SK-N-SH (cell line): ENCODE measurements around the gene DVL1. TPM values are rescaled to one million over a fixed set of nuclear protein-coding genes. Genes with fewer than 3 reads are reported as not detected.

Source experiments
- CTCF ChIA-PET: fragments of 300-600, 350-600 bp; formaldehyde crosslinking; extraction: SDS; loops from one replicate; lab custom pipeline; 2021; lab: Yijun Ruan, JAX
- POLR2A ChIA-PET: fragments of 350-600 bp; sonication (Branson Sonifier 250); formaldehyde crosslinking; extraction: SDS; loops from one replicate; lab custom pipeline; 2020; ENCODE audit warnings: antibody characterized with exemption, inconsistent platforms; lab: Yijun Ruan, JAX
- DNase-seq: peaks from one replicate; pipeline ENCODE4 v3.0.0; 2012
- H2AFZ ChIP-seq: fragments of 200-600 bp; sonication (generic); 2 replicates; pipeline ENCODE4 v1.8.1; 2016; ENCODE audit warnings: antibody characterized with exemption, mild to moderate bottlenecking, low read depth
- H3F3A ChIP-seq: fragments of 200-600 bp; sonication (generic); replicated peaks from 2 replicates; pipeline ENCODE3; 2016; ENCODE audit warnings: antibody characterized with exemption, mild to moderate bottlenecking; ENCODE audit not compliant: insufficient read depth
- H3K27ac ChIP-seq, 2 experiments: fragments of 200-500 bp in 1 of 2; fragments of 200-600 bp in 1 of 2; sonication (Bioruptor generic) in 1 of 2; sonication (generic), shearing (Covaris generic) in 1 of 2; 2 replicates each; pipeline versions ENCODE4 v1.5.1 to v1.6.1; 2014 to 2016; ENCODE audit warnings: low read depth in 2 of 2, inconsistent platforms in 1 of 2, low read length in 1 of 2, mild to moderate bottlenecking in 1 of 2, mixed read lengths in 1 of 2
- H3K27me3 ChIP-seq: fragments of 200-600 bp; sonication (generic), shearing (Covaris generic); 2 replicates; pipeline ENCODE4 v1.6.1; 2016; ENCODE audit warnings: mixed run types; ENCODE audit not compliant: insufficient read depth
- H3K36me3 ChIP-seq, 2 experiments: fragments of 200-500 bp in 1 of 2; fragments of 200-600 bp in 1 of 2; sonication (Bioruptor generic) in 1 of 2; sonication (generic) in 1 of 2; replicated peaks in 1 of 2; 2 replicates each; pipeline versions ENCODE3 to v1.5.1; 2014 to 2016; ENCODE audit warnings: low read length in 1 of 2, mild to moderate bottlenecking in 1 of 2; ENCODE audit not compliant: insufficient read depth in 2 of 2, control insufficient read depth in 1 of 2
- H3K4me1 ChIP-seq, 2 experiments: fragments of 200-500 bp in 1 of 2; fragments of 200-600 bp in 1 of 2; sonication (Bioruptor generic) in 1 of 2; sonication (generic), shearing (Covaris generic) in 1 of 2; 2 replicates each; pipeline versions ENCODE4 v1.5.1 to v1.6.1; 2014 to 2016; ENCODE audit warnings: low read depth in 1 of 2, low read length in 1 of 2, mixed run types in 1 of 2; ENCODE audit not compliant: insufficient read depth in 2 of 2, control insufficient read depth in 1 of 2
- H3K4me2 ChIP-seq: fragments of 200-600 bp; sonication (generic), shearing (Covaris generic); 2 replicates; pipeline ENCODE4 v1.6.1; 2017; ENCODE audit warnings: mixed run types
- H3K4me3 ChIP-seq, 2 experiments: fragments of 200-500 bp in 1 of 2; fragments of 200-600 bp in 1 of 2; sonication (Bioruptor generic) in 1 of 2; sonication (generic), shearing (Covaris generic) in 1 of 2; 2 replicates each; pipeline versions ENCODE4 v1.5.1 to v1.8.1; 2014 to 2016; ENCODE audit warnings: low read depth in 2 of 2, inconsistent platforms in 1 of 2, low read length in 1 of 2, mild to moderate bottlenecking in 1 of 2, mixed read lengths in 1 of 2, moderate library complexity in 1 of 2
- H3K79me2 ChIP-seq: fragments of 200-600 bp; sonication (generic); 2 replicates; pipeline ENCODE4 v1.8.1; 2017; ENCODE audit warnings: mild to moderate bottlenecking; ENCODE audit not compliant: insufficient read depth
- H3K9ac ChIP-seq: fragments of 200-600 bp; sonication (generic); 2 replicates; pipeline ENCODE4 v1.6.1; 2017; ENCODE audit warnings: mixed run types
- H3K9me2 ChIP-seq: fragments of 200-600 bp; sonication (generic); 2 replicates; pipeline ENCODE4 v1.6.1; 2017; ENCODE audit warnings: mixed run types
- H3K9me3 ChIP-seq: fragments of 200-600 bp; sonication (generic); 2 replicates; pipeline ENCODE4 v1.6.1; 2017; ENCODE audit warnings: mixed run types, mild to moderate bottlenecking, moderate library complexity
- H4K20me1 ChIP-seq: fragments of 200-600 bp; sonication (generic); 2 replicates; pipeline ENCODE4 v1.6.1; 2017; ENCODE audit warnings: mild to moderate bottlenecking, mixed run types; ENCODE audit not compliant: insufficient read depth
- CHD2 ChIP-seq: fragments of 150-350 bp; IDR thresholded peaks from 2 replicates; pipeline ENCODE4 v1.6.1; 2018; ENCODE audit warnings: low read length; ENCODE audit not compliant: partially characterized antibody
- ELF1 ChIP-seq: IDR thresholded peaks from 2 replicates; pipeline ENCODE4 v1.4.0; 2012
- FOSL2 ChIP-seq: IDR thresholded peaks from 2 replicates; pipeline ENCODE4 v1.4.0; 2012; ENCODE audit warnings: low read depth, mild to moderate bottlenecking, moderate library complexity, borderline replicate concordance
- GABPA ChIP-seq: IDR thresholded peaks from 2 replicates; pipeline ENCODE4 v1.4.0; 2012; ENCODE audit warnings: low read depth, mild to moderate bottlenecking
- IRF3 ChIP-seq: fragments of 150-350 bp; IDR thresholded peaks from 2 replicates; pipeline ENCODE4 v1.6.1; 2016; ENCODE audit warnings: mild to moderate bottlenecking, low read depth, low read length
- MXI1 ChIP-seq: IDR thresholded peaks from 2 replicates; pipeline ENCODE4 v1.6.1; 2012; ENCODE audit warnings: mild to moderate bottlenecking, low read depth, low read length, improper control_type of control experiment
- NRF1 ChIP-seq: IDR thresholded peaks from 2 replicates; pipeline ENCODE4 v1.6.1; 2012; ENCODE audit warnings: low read depth, mild to moderate bottlenecking, low read length
- PBX3 ChIP-seq: IDR thresholded peaks from 2 replicates; pipeline ENCODE4; 2012
- POLR2AphosphoS5 ChIP-seq: IDR thresholded peaks from 2 replicates; pipeline ENCODE4 v1.6.1; 2012; ENCODE audit warnings: low read depth, low read length
- RFX5 ChIP-seq: IDR thresholded peaks from 2 replicates; pipeline ENCODE4 v1.6.1; 2012; ENCODE audit warnings: mild to moderate bottlenecking, improper control_type of control experiment, low read length
- RXRA ChIP-seq: IDR thresholded peaks from 2 replicates; pipeline ENCODE4 v1.4.0; 2012; ENCODE audit warnings: low read depth, mild to moderate bottlenecking, borderline replicate concordance
- SIN3A ChIP-seq: IDR thresholded peaks from 2 replicates; pipeline ENCODE4 v1.6.1; 2012; ENCODE audit warnings: low read depth, mild to moderate bottlenecking, low read length, moderate library complexity, borderline replicate concordance
- TAF1 ChIP-seq: IDR thresholded peaks from 2 replicates; pipeline ENCODE4 v1.6.1; 2012; ENCODE audit warnings: low read depth, mild to moderate bottlenecking, low read length, moderate library complexity, borderline replicate concordance
- TEAD4 ChIP-seq: IDR thresholded peaks from 2 replicates; pipeline ENCODE4 v1.4.0; 2012; ENCODE audit warnings: mild to moderate bottlenecking, borderline replicate concordance; ENCODE audit not compliant: insufficient read depth
- YY1 ChIP-seq: IDR thresholded peaks from 2 replicates; pipeline ENCODE4 v1.4.0; 2012; ENCODE audit warnings: low read depth, mild to moderate bottlenecking
- WGBS: methylation state at CpG from one replicate; pipeline ENCODE4 v1.1.6; 2017; ENCODE audit warnings: low lambda C conversion rate; 5-methylcytosine and 5-hydroxymethylcytosine counted together
- polyA plus RNA-seq, 3 experiments: library from polyadenylated mRNA; depleted of rRNA; stranded (reverse); fragments of >200 nt; gene quantifications; 2 replicates each; pipeline ENCODE4 v1.2.3, GENCODE V29; 2012
- TF ChIP-seq, protein P1 (sequence below): IDR thresholded peaks from 2 replicates; pipeline ENCODE4 v1.4.0; 2012; ENCODE audit warnings: low read depth
- TF ChIP-seq, protein P2 (sequence below): fragments of 150-350 bp; IDR thresholded peaks from 2 replicates; pipeline ENCODE4 v1.6.1; 2017; ENCODE audit warnings: antibody characterized with exemption, low read length, low read depth, borderline replicate concordance
- TF ChIP-seq, protein P3 (sequence below): IDR thresholded peaks from 2 replicates; pipeline ENCODE4 v1.4.0; 2012; ENCODE audit warnings: low read depth, borderline replicate concordance

Gene DVL1
- polyA plus RNA-seq, 1 of the 3 experiments (the other 2 are of a cell fraction), result 32.0 TPM

DNA sequence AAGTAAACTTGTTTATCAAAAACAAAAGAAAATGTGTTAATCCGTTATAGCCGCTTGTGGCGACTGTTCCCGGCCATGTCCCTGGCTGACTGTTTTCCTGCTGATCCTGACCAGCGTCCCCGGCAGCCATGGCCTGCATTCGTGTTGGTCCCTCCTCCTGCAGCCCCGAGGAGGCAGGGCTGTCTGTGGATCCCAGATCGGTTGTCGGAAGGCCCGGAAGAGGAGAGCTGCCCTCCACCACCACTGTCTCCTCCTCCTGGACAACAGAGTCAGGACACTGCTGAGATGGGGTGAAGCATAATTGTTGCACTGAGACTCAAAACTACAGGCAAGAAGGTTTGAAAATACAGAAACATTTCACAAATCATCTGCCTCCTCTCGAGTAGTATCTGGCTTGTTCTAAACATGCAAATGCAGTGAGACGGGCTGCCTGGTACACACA is 12.8 kb upstream of the DVL1 start:
- POLR2A ChIA-PET, result no interaction called here
- Histone ChIP-seq H3K36me3 (no peaks in the 10 kb centered on the region), H3K4me3 (no peak overlapping the region), H4K20me1 (no peaks in the 10 kb centered on the region), H3K4me1 (peaks cover 20 to 36% of the 10 kb centered on the region in 2 experiments; a peak in 3 of 4 replicates), H3K9me2 (no peaks in the 10 kb centered on the region), H3K27me3 (no peaks in the 10 kb centered on the region), H3K9ac (no peak overlapping the region), H3F3A (peaks cover 11% of the 10 kb centered on the region), H3K79me2 (no peaks in the 10 kb centered on the region), H2AFZ (no peak overlapping the region), H3K4me2 (no peak overlapping the region), H3K27ac (peak overlapping the region in 1 of 2 experiments; percentile 24; a peak in 2 of 4 replicates), H3K9me3 (no peaks in the 10 kb centered on the region)
- DNase-seq, result no peak
- WGBS, result 71% methylated on average over 12 of the region's 13 CpGs
- CTCF ChIA-PET, result interaction anchor here (2.0 kb wide), 1 partner anchor 10 kb away, joined by 11 read pairs; no protein-coding TSS in a partner anchor
- TF ChIP-seq ELF1 (no peak), CHD2 (no peak), RXRA (no peak), POLR2AphosphoS5 (no peak), YY1 (no peak), TEAD4 (no peak), FOSL2 (no peak)

DNA sequence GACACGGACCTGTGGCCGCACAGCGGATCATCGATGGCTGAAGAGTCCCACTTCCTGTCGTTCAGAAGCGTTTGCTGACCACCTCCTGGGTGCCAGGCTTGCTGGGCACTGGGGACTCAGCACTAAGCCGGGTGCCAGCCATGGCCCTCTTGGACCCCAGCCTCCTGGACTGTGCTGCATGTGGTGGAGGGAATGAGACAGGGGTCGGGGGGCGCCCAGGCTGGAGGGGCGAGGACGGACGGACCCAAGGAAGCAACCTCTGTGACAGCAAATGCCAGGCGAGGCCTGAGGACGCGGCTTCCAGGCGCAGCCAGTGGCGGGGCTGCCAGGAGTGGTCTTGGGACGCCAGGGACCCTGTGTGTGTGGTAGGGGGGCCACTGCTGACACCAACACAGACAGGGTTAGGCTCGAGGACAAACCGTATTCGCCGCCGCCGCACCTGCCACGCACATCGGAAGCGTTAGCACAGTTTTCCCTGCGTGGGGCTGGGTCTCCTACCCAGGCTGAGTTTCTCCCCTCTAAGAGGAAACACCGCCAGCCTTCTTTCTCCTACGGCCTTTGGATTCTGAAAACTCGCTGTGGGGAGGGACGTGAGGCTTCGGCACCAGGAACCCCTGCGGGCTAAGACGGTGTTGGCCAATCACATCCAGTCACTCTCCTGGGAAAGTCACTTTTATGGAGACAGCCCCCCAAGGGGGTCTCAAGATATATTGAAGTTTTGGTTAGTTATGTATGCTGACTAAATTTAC is 12.2 kb upstream of the DVL1 start:
- Histone ChIP-seq H3K4me2 (peak overlapping the region; percentile 70; the same call in 1 of the 2 replicates), H3K9ac (no peak overlapping the region; the same call in 1 of the 2 replicates), H3K9me3 (no peaks in the 10 kb centered on the region), H4K20me1 (no peaks in the 10 kb centered on the region), H3K36me3 (no peaks in the 10 kb centered on the region), H3F3A (peaks cover 11% of the 10 kb centered on the region), H3K27ac (peak overlapping the region; percentile 88 to 98), H3K79me2 (no peaks in the 10 kb centered on the region), H3K27me3 (no peaks in the 10 kb centered on the region), H3K4me1 (peaks cover 20 to 39% of the 10 kb centered on the region in 2 experiments; a peak in 3 of 4 replicates), H3K9me2 (no peaks in the 10 kb centered on the region), H3K4me3 (no peak overlapping the region), H2AFZ (no peak overlapping the region; the same call in 1 of the 2 replicates)
- ChIA-PET POLR2A (no interaction called here), CTCF (no interaction called here)
- 83% methylated on average over 13 of the region's 35 CpGs for WGBS
- TF ChIP-seq GABPA (no peak), POLR2AphosphoS5 (no peak), RFX5 (no peak), TAF1 (no peak), IRF3 (no peak), SIN3A (no peak), MXI1 (no peak), NRF1 (no peak), PBX3 (no peak), YY1 (no peak), ELF1 (no peak)
- TF ChIP-seq, protein P1, sequence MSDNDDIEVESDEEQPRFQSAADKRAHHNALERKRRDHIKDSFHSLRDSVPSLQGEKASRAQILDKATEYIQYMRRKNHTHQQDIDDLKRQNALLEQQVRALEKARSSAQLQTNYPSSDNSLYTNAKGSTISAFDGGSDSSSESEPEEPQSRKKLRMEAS, result no peak
- TF ChIP-seq, protein P2, sequence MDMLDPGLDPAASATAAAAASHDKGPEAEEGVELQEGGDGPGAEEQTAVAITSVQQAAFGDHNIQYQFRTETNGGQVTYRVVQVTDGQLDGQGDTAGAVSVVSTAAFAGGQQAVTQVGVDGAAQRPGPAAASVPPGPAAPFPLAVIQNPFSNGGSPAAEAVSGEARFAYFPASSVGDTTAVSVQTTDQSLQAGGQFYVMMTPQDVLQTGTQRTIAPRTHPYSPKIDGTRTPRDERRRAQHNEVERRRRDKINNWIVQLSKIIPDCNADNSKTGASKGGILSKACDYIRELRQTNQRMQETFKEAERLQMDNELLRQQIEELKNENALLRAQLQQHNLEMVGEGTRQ, result no peak
- TF ChIP-seq, protein P3, sequence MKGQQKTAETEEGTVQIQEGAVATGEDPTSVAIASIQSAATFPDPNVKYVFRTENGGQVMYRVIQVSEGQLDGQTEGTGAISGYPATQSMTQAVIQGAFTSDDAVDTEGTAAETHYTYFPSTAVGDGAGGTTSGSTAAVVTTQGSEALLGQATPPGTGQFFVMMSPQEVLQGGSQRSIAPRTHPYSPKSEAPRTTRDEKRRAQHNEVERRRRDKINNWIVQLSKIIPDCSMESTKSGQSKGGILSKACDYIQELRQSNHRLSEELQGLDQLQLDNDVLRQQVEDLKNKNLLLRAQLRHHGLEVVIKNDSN, result no peak
- DNase-seq, result no peak
